NCI-H2227 (cell line): ENCODE measurements around the gene INO80.

Experiments used
- DNase-seq: peaks from one replicate; lab custom pipeline; 2025; ENCODE audit not compliant: unreplicated experiment; lab: John Stamatoyannopoulos, UW

Gene INO80

GRCh38 chr15:41001524-41002214, 114.4 kb downstream of the INO80 start:
- no peak for DNase-seq

- no peak for DNase-seq
These were observed 116.9 kb downstream of the INO80 start for GRCh38 chr15:40999190-40999589.

GRCh38 chr15:40995656-40996055, 120.4 kb downstream of the INO80 start:
- DNase-seq = no peak

- no peak for DNase-seq
These were observed 123.3 kb downstream of the INO80 start for GRCh38 chr15:40992825-40993224.

- no peak for DNase-seq
These were observed 123.8 kb downstream of the INO80 start for GRCh38 chr15:40992241-40992741.

- no peak for DNase-seq
These were observed 124.7 kb downstream of the INO80 start for GRCh38 chr15:40991355-40991754.

GRCh38 chr15:40990789-40991188, 125.3 kb downstream of the INO80 start:
- no peak for DNase-seq

- no peak for DNase-seq
These were observed 126.0 kb downstream of the INO80 start for GRCh38 chr15:40990080-40990479.

- no peak for DNase-seq
These were observed 127.9 kb downstream of the INO80 start for GRCh38 chr15:40988156-40988555.

GRCh38 chr15:40986820-40987219, 129.3 kb downstream of the INO80 start:
- no peak for DNase-seq

- DNase-seq = no peak
These were observed 130.3 kb downstream of the INO80 start for GRCh38 chr15:40985541-40986330.

- DNase-seq = no peak
These were observed 131.1 kb downstream of the INO80 start for GRCh38 chr15:40984964-40985363.

GRCh38 chr15:40984406-40984805, 131.7 kb downstream of the INO80 start:
- DNase-seq = no peak

- DNase-seq = no peak
These were observed 133.2 kb downstream of the INO80 start for GRCh38 chr15:40982855-40983254.

- DNase-seq = no peak
These were observed 134.9 kb downstream of the INO80 start for GRCh38 chr15:40981186-40981585.

- no peak for DNase-seq
These were observed 137.5 kb downstream of the INO80 start for GRCh38 chr15:40978562-40978961.

GRCh38 chr15:40978141-40978540, 137.9 kb downstream of the INO80 start:
- DNase-seq = no peak

- DNase-seq = no peak
These were observed 139.3 kb downstream of the INO80 start for GRCh38 chr15:40976819-40977218.

GRCh38 chr15:40974879-40975278, 141.2 kb downstream of the INO80 start:
- no peak for DNase-seq

GRCh38 chr15:40969363-40969762, 146.7 kb downstream of the INO80 start:
- DNase-seq = no peak

GRCh38 chr15:40968290-40969085, 147.6 kb downstream of the INO80 start:
- no peak for DNase-seq

- DNase-seq = no peak
These were observed 151.4 kb downstream of the INO80 start for GRCh38 chr15:40964634-40965033.
